ENCODE data around the gene MARK2.
"Not testable (repeated sequence)": the region's sequence is repeated elsewhere in the genome, so short reads cannot be mapped to it uniquely, and the experiment has no call there.

The MARK2 gene

DNA sequence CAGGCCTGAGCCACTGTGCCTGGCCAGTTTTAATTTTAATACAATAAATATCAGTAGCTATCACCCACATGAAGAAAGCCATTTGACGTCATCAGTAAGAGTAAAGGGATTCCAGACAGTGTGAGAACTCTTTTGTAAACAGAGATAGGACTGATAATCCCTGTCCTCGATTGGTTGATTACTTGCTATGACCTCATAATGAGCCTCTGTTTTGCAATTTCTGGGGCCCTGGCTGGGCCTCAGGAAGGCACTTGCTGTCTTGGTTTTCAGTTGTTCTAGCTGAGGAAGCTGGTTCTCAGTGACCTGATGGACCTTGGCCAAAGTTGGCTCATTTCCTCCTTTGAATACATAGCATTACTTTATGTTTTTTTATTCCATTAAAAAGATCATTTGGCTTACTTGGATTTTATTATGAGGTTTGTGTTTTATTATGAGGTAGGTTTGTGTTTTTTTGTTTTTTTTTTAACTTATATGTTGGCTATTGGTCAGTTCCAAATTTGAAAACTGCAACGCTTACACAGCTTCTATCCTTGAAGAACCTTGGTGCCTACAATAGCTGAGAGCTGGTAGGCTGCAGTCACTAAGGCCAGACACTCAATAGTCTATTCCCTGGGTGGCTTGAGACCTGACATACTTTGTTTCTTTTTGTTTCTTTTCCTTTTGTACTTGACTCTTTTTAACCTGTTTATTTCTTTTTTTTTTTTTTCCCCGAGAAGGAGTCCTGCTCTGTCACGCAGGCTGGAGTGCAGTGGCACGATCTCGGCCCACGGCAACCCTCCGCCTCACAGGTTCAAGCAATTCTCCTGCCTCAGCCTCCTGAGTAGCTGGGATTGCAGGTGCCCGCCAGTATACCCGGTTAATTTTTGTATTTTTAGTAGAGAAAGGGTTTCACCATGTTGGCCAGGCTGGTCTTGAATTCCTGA, 20.0 kb downstream of the MARK2 start:
- DNase-seq, result no peak

DNA sequence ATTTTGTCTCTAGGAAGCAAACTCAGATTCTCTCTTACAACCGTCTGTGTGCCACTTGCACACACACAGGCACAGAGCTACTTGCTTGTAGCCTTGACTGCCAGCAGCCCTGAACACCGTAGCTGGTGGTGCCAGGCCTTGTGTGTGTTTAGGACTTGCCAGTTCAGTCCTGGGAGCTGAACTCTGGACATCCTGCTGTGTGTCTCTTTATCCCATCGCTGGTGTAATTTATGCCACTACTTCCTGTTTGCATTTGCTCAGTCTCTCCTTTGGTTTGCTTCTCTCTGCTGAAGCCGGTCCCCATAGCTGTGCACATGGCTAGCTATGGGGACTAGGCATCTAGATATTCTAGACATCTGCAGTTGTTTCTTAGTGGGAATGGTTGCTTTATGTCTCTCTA, 24.0 kb downstream of the MARK2 start:
- DNase-seq, result no peak

GRCh38 chr11:63863620-63864019, 24.7 kb downstream of the MARK2 start:
- not testable (repeated sequence) for DNase-seq

GRCh38 chr11:63866211-63866610, 27.3 kb downstream of the MARK2 start:
- peak; percentile 79 to 80 for DNase-seq

DNA sequence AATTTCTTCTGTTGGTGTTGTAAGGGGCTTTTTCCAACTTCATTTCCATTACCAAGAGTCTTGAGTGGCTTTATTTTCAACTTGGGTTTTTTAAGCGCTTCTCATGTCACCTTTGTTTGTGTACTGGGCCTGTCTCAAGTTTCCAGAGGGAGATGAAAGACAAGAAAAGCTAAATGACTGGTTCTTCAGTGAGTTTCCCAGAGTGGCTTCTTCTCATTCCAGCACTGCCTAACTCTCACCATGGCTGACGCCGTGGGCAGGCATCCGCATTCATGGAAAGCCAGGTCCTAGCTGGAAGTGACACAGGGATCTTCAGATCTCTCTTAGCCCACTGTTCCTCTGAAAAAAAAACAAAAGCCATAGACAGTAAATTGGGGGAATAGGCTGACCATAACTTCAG, 28.6 kb downstream of the MARK2 start:
- no peak for DNase-seq

GRCh38 chr11:63868399-63869064, 29.6 kb downstream of the MARK2 start:
- DNase-seq, result no peak

DNA sequence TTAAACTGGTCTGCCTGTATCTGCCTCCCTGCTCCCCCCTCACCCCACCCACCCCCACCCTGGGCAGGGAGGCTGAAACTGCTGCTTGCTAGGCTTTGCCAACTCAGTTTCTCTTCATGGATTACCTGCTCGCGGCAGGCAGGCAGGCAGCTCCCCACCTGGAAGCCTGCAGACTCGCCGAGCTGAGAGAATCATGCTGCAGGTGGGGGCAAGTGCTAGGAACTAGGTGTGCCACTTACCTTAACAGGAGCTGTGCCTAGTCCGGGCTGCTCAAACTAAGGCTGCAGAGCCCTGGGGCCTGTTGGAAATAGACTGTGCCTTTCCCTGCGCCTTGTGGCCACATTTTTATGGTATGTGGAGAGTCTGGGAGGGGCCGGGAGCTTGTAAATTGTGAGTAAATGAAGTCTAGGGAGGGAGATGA, 30.3 kb downstream of the MARK2 start:
- DNase-seq, result no peak

DNA sequence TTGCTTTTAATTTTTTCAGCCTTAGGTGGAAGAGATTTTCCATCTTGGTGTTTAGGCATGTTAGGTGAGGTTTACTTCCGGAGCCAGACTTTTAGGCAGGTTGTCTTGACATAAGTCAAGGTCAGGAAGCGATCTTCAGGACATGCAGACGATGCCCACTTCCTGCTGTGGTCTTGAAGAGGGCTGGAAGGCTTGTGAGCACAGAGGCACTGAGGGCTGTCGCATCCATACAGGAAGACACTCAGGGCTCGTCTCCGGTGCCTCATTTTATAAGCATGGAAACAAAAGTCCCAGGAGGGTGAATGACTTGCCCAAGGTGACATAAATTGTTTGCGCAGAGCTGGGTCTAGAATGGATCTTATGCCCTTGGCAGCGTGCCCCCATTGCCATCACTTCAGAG, 30.8 kb downstream of the MARK2 start:
- peak in 1 of 2 donors; percentile 38 for DNase-seq

DNA sequence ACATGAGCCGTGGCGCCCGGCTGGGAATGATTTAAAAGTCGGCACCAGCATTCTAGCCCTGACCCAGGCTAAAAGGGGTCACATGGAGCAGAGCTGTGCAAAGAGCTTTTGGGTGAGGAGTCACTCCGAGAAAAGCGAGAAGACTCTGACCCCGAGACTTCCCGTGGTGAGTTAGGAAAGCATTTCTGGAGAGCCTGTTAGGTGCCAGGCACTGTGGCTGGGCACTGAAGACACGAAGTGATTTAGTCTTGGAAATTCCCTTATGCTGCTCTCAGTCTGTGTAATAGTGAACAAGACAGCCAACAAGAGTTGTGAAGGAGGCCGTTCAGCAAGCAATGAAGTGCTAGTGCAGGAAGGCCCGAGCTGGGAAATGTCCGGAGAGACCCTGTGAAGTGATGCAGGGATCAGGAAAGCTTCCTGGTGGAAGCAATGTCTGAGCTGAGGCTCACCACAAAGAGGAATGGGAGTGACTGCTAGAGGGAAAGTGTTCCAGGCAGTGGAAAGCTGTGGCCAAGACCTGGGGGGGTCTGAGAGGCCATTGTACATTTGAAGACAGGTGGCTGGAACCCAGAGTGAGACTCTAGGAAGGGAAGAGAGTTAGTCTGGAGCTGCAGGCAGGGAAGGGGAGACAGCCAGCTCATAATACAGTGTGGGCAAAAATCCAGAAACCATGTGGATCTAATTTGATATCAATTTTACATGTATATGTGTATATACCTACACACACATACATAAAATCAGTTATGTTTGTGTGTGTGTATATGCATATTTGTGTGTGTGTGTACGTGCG, 31.6 kb downstream of the MARK2 start:
- no peak for DNase-seq

DNA sequence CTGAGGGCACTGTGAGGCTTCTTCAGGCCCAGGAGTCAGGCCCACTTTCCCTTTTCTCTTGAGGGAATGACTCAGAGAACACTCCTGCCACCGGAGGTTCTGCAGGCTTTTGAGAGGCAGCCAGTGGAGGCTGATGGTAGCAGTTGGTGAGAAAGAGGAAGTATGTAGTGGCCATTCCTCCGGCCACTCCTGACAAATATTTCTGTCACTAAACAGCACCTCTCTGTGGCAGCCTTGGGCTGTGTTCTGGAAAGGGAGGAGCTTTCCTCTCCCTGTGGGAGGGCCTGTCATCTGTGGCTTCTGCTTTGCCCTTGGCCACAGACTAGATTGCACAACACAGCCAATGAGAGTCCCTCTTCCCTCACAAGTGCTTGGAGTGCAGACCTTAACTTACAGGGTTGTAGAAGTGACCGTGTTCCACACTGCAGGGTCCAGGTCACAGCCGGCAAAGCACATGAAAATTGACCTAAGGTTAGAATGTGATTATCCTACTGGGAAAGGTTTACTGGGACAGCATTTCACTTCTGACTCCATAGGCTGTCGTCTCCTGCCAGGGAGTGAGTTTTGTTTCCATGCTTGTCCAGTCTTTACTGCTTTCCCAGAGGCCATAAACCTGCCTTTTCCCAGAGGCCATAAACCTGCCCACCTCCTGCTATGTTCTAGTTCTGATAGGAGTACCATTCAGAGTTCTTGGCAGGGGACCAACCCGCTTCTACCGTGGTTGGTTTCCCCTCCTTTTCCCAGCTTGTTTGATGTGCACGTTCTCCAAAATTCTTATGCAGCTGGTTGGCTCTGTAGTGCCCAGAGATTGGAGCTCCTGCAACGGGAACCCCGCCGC, 33.3 kb downstream of the MARK2 start:
- DNase-seq, result peak; percentile 24 to 32

GRCh38 chr11:63872800-63873197, 33.9 kb downstream of the MARK2 start:
- no peak for DNase-seq

DNA sequence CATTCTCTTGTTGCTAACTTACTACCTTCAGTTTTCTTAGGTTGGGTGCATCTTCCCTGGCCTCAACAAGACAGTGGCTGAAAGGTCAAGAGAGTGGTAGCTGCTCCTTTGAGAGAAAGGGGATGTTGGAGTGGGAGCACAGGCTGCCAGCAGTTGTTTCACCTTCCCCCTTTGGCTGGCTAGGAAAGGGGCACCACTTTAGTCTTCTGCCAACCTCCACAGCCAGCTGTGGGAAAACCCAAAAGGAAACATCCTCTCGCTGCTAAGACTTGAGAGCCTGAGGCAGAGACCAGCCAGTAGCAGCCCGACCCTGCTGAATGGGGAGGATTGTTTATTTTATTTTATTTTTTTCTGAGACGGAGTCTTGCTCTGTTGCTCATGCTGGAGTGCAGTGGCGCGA, 34.4 kb downstream of the MARK2 start:
- DNase-seq, result no peak

- no peak for DNase-seq
Observed at GRCh38 chr11:63874511-63874910, 35.6 kb downstream of the MARK2 start.

DNA sequence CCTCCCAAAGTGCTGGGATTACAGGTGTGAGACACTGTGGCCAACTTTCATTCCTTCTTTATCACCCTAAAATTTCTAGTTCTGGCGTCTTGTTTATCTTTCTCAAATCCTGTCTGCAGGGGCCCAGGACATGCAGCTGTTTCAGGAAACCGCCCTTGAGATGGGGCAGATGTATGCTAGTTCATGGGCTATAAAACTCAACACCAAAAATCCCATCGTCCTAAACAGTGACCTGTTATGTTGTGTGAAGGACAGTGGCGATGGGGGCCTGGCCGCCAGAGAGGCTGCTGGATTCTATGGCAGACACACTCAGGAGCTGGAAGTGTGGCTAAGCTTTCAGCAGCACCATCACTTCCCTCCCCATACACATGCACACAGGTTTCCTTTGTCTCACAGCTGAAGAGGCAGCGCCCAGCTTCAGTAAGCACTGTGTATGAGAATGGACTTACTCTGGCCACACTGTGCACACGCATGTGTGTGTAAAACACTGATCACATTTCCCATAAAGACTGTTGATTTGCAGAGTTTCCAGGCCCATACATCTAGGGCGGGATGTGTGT, 36.7 kb downstream of the MARK2 start:
- no peak for DNase-seq

- DNase-seq, result no peak
Observed at GRCh38 chr11:63876616-63877015, 37.7 kb downstream of the MARK2 start.

DNA sequence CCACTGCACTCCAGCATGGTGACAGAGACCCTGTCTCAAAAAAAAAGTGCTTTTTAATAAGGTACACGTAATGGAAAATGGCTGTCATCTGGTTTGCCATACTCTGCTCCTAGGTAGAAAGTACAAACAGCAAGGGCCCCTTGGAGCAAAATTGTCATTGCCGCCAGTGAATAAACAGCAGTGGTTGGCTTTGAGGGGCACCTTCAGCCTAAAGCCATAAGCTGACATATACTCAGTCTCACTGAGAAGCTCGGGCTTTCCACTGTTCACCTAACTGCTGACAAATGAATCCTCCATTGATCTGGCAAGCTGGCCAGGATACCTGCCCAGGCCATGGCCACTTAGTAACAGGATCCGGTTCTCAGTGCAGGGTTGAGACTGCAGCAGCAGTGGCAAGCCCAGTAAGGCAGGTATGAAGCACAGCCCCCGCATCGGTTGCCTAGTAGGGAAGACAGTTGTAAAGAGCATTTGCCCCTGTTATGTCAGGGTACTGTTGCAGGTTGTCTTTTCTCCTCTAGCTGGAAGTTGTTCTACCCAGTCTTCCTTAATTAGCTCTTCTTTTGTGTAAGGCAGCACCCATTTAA, 38.8 kb downstream of the MARK2 start:
- no peak for DNase-seq

GRCh38 chr11:63879598-63880402, 40.9 kb downstream of the MARK2 start:
- DNase-seq, result no peak

GRCh38 chr11:63880403-63880790, 41.5 kb downstream of the MARK2 start:
- no peak for DNase-seq

GRCh38 chr11:63882555-63883242, 43.8 kb downstream of the MARK2 start:
- no peak for DNase-seq

- DNase-seq, result no peak
Observed at GRCh38 chr11:63883791-63884190, 44.9 kb downstream of the MARK2 start.
